Muscle of arm (tissue), 12 donors: Measurements from ENCODE around the gene LCN2. TPM values are rescaled to one million over a fixed set of nuclear protein-coding genes. Genes with fewer than 3 reads are reported as not detected.
A peak's percentile ranks its signal among the peaks of the same experiment; 100 is the strongest.

Experiments
- DNase-seq: peaks from one replicate; pipeline ENCODE4 v3.0.0-alpha.2; 2013
- polyA plus RNA-seq, 12 donors: library from polyadenylated mRNA; unstranded; fragments of 120-200 nt; gene quantifications; one replicate each; pipeline ENCODE4 v1.2.1, GENCODE V29; 2013; ENCODE audit not compliant: insufficient read length in 12 of 12

The LCN2 gene
- polyA plus RNA-seq, 12 donors, result 0.31 to 6.2 (median 0.70) TPM; not detected in 4

- DNase-seq, result no peak
These were observed 819 bp downstream of the LCN2 start for GRCh38 chr9:128149951-128150593.

GRCh38 chr9:128150594-128151308 is 1.5 kb downstream of the LCN2 start:
- DNase-seq, result no peak

GRCh38 chr9:128151309-128152132 is 2.3 kb downstream of the LCN2 start:
- DNase-seq, result no peak

- DNase-seq, result no peak
These were observed 3.1 kb downstream of the LCN2 start for GRCh38 chr9:128152133-128153059.

- DNase-seq, result no peak
These were observed 4.0 kb downstream of the LCN2 start for GRCh38 chr9:128153060-128153946.

- DNase-seq, result no peak
These were observed 4.9 kb downstream of the LCN2 start for GRCh38 chr9:128153947-128154695.

- no peak for DNase-seq
These were observed 6.7 kb downstream of the LCN2 start for GRCh38 chr9:128155736-128156500.

- DNase-seq, result no peak
These were observed 10.2 kb downstream of the LCN2 start for GRCh38 chr9:128159522-128159783.

GRCh38 chr9:128159784-128160602 is 10.7 kb downstream of the LCN2 start, which contains the start of gene BBLN:
TSS of gene BBLN (plus strand) at chr9:128160265. CDS start at chr9:128160408, 143 bp downstream.
- DNase-seq, result peak; percentile 93

GRCh38 chr9:128160603-128160987 is 11.3 kb downstream of the LCN2 start:
- no peak for DNase-seq

GRCh38 chr9:128161215-128161902 is 12.1 kb downstream of the LCN2 start:
- DNase-seq, result no peak

GRCh38 chr9:128162215-128163026 is 13.2 kb downstream of the LCN2 start:
- DNase-seq, result no peak

- DNase-seq, result no peak
These were observed 13.8 kb downstream of the LCN2 start for GRCh38 chr9:128163027-128163515.

GRCh38 chr9:128163523-128164306 is 14.5 kb downstream of the LCN2 start:
- DNase-seq, result no peak

- no peak for DNase-seq
These were observed 15.1 kb downstream of the LCN2 start for GRCh38 chr9:128164307-128164885.
